ENCODE measurements around the gene CCL4. TPM values are rescaled to one million over a fixed set of nuclear protein-coding genes. Genes with fewer than 3 reads are reported as not detected.
"Not testable (repeated sequence)": the region's sequence is repeated elsewhere in the genome, so short reads cannot be mapped to it uniquely, and the experiment has no call there.

CCL4 gene
- total and polyA plus RNA-seq, 2 donors (not counting 1 experiment from before 2014, with no cell fraction given), result not detected

GRCh38 chr17:36118477-36119353, 15.1 kb downstream of the CCL4 start:
- H3K9me3 ChIP-seq (ENCODE audit: control insufficient read depth, insufficient read depth, low read depth, low read length), result no peaks in the 10 kb centered on the region
- DNase-seq (ENCODE audit: low read depth in 2 of 2), result no peak
- TF ChIP-seq EZH2 (IDR thresholded peaks at IDR 0.05; ENCODE audit: low read length, missing control alignments) (no peak), CTCF (conservative IDR thresholded peaks at IDR 0.05 in 1 of 2, IDR thresholded peaks at IDR 0.05 in 1 of 2; ENCODE audit: low read depth in 1 of 2, low read length in 2 of 2) (no peak)
- H3K4me2 ChIP-seq (ENCODE audit: extremely low read depth, insufficient read depth, low read length), result no peak overlapping the region
- no peaks in the 10 kb centered on the region for H3K4me1 ChIP-seq (ENCODE audit: control insufficient read depth, extremely low read depth, insufficient read depth, low read length)
- no peaks in the 10 kb centered on the region for H3K79me2 ChIP-seq (ENCODE audit: control insufficient read depth, insufficient read depth, low read length)
- H3K36me3 ChIP-seq (ENCODE audit: control insufficient read depth, insufficient read depth, low read length), result no peaks in the 10 kb centered on the region
- H3K9ac ChIP-seq (ENCODE audit: insufficient read depth, low read length), result no peak overlapping the region
- no peak overlapping the region for H2AFZ ChIP-seq (ENCODE audit: low read length)
- no peak overlapping the region for H3K27ac ChIP-seq (ENCODE audit: insufficient read depth, low read length)
- no peaks in the 10 kb centered on the region for H3K27me3 ChIP-seq (ENCODE audit: control insufficient read depth, insufficient read depth, low read length)
- no peak overlapping the region for H3K4me3 ChIP-seq (replicated peaks in 1 of 4; ENCODE audit: control extremely low read depth in 1 of 4, insufficient read depth in 1 of 4, low read depth in 3 of 4, low read length in 4 of 4)
- H4K20me1 ChIP-seq (ENCODE audit: control insufficient read depth, extremely low read depth, insufficient read depth, low read length), result no peaks in the 10 kb centered on the region

- Histone ChIP-seq H3K4me1 (ENCODE audit: control insufficient read depth, extremely low read depth, insufficient read depth, low read length) (no peaks in the 10 kb centered on the region), H3K9me3 (ENCODE audit: control insufficient read depth, insufficient read depth, low read depth, low read length) (no peaks in the 10 kb centered on the region), H3K27ac (ENCODE audit: insufficient read depth, low read length) (no peak overlapping the region), H3K4me2 (ENCODE audit: extremely low read depth, insufficient read depth, low read length) (no peak overlapping the region), H3K4me3 (replicated peaks in 1 of 4; ENCODE audit: control extremely low read depth in 1 of 4, insufficient read depth in 1 of 4, low read depth in 3 of 4, low read length in 4 of 4) (no peak overlapping the region), H3K79me2 (ENCODE audit: control insufficient read depth, insufficient read depth, low read length) (no peaks in the 10 kb centered on the region), H3K9ac (ENCODE audit: insufficient read depth, low read length) (no peak overlapping the region), H4K20me1 (ENCODE audit: control insufficient read depth, extremely low read depth, insufficient read depth, low read length) (no peaks in the 10 kb centered on the region), H2AFZ (ENCODE audit: low read length) (no peak overlapping the region), H3K27me3 (ENCODE audit: control insufficient read depth, insufficient read depth, low read length) (no peaks in the 10 kb centered on the region), H3K36me3 (ENCODE audit: control insufficient read depth, insufficient read depth, low read length) (no peaks in the 10 kb centered on the region)
- DNase-seq (ENCODE audit: low read depth in 2 of 2), result no peak
- TF ChIP-seq CTCF (conservative IDR thresholded peaks at IDR 0.05 in 1 of 2, IDR thresholded peaks at IDR 0.05 in 1 of 2; ENCODE audit: low read depth in 1 of 2, low read length in 2 of 2) (no peak), EZH2 (IDR thresholded peaks at IDR 0.05; ENCODE audit: low read length, missing control alignments) (no peak)
Observed at GRCh38 chr17:36120221-36120620, 16.6 kb downstream of the CCL4 start.

GRCh38 chr17:36121099-36121498, 17.5 kb downstream of the CCL4 start:
- H4K20me1 ChIP-seq (ENCODE audit: control insufficient read depth, extremely low read depth, insufficient read depth, low read length); H3K4me1 ChIP-seq (ENCODE audit: control insufficient read depth, extremely low read depth, insufficient read depth, low read length); H3K27me3 ChIP-seq (ENCODE audit: control insufficient read depth, insufficient read depth, low read length); H3K4me3 ChIP-seq (replicated peaks in 1 of 4; ENCODE audit: control extremely low read depth in 1 of 4, insufficient read depth in 1 of 4, low read depth in 3 of 4, low read length in 4 of 4); H2AFZ ChIP-seq (ENCODE audit: low read length); H3K9ac ChIP-seq (ENCODE audit: insufficient read depth, low read length); H3K9me3 ChIP-seq (ENCODE audit: control insufficient read depth, insufficient read depth, low read depth, low read length); H3K36me3 ChIP-seq (ENCODE audit: control insufficient read depth, insufficient read depth, low read length); H3K4me2 ChIP-seq (ENCODE audit: extremely low read depth, insufficient read depth, low read length); H3K27ac ChIP-seq (ENCODE audit: insufficient read depth, low read length); DNase-seq (ENCODE audit: low read depth in 2 of 2); H3K79me2 ChIP-seq (ENCODE audit: control insufficient read depth, insufficient read depth, low read length): not testable (repeated sequence)

Data from fibroblast of lung (primary cell).